Tibial nerve (tissue), 4 donors: ENCODE data around the gene MLXIPL. TPM values are rescaled to one million over a fixed set of nuclear protein-coding genes. Genes with fewer than 3 reads are reported as not detected.
"Not testable (repeated sequence)": the region's sequence is repeated elsewhere in the genome, so short reads cannot be mapped to it uniquely, and the experiment has no call there.

Experiments
- DNase-seq, 2 donors: peaks; one replicate each; pipeline ENCODE4 v3.0.0-alpha.2; 2019; ENCODE audit warnings: low spot score in 2 of 2
- H3K27ac ChIP-seq, 4 donors: fragments of 200-600 bp; sonication (generic) in 3 of 4; one replicate each; pipeline ENCODE4 v1.5.1; 2017 to 2019; ENCODE audit warnings: mild to moderate bottlenecking in 1 of 4
- H3K27me3 ChIP-seq, 2 donors: fragments of 200-600 bp; sonication (generic) in 1 of 2; one replicate each; pipeline versions ENCODE4 v1.5.1 to v1.6.0; 2017 to 2019
- H3K36me3 ChIP-seq, 3 donors: fragments of 200-600 bp; sonication (generic); one replicate each; pipeline ENCODE4 v1.5.1; 2018 to 2019
- H3K4me1 ChIP-seq, 4 donors: fragments of 200-600 bp; sonication (generic) in 3 of 4; one replicate each; pipeline ENCODE4 v1.5.1; 2017 to 2019
- H3K4me3 ChIP-seq, 4 donors: fragments of 200-600 bp; sonication (generic) in 3 of 4; one replicate each; pipeline ENCODE4 v1.5.1; 2017 to 2019; ENCODE audit warnings: mild to moderate bottlenecking in 1 of 4, moderate library complexity in 1 of 4
- H3K9me3 ChIP-seq, 4 donors: fragments of 200-600 bp; sonication (generic) in 3 of 4; one replicate each; pipeline ENCODE4 v1.5.1; 2017 to 2019
- EP300 ChIP-seq, 2 donors: sonication (generic); formaldehyde crosslinking; IDR thresholded peaks; one replicate each; pipeline ENCODE4 v1.6.1; 2017; ENCODE audit warnings: antibody characterized with exemption in 2 of 2, mild to moderate bottlenecking in 1 of 2
- POLR2A ChIP-seq, 2 donors: fragments of 450-650 bp; IDR thresholded peaks; one replicate each; pipeline ENCODE4 v1.6.1; 2017; ENCODE audit warnings: antibody characterized with exemption in 2 of 2, mild to moderate bottlenecking in 2 of 2, moderate library complexity in 2 of 2
- WGBS, 2 donors: methylation state at CpG; one replicate each; pipeline ENCODE4 v1.1.5; 2018; 5-methylcytosine and 5-hydroxymethylcytosine counted together
- total RNA-seq, 4 donors: library from RNA; depleted of rRNA; stranded (reverse); fragments of >200 nt; gene quantifications; one replicate each; pipeline ENCODE4 v1.1.0, GENCODE V29; 2016
- TF ChIP-seq, protein P1 (sequence below), 5 experiments: fragments of 200-600 bp in 3 of 5; fragments of 450-650 bp in 2 of 5; sonication (generic) in 3 of 5; IDR thresholded peaks; one replicate each; pipeline ENCODE4 v1.5.1; 2016 to 2019; ENCODE audit warnings: antibody characterized with exemption in 5 of 5, mild to moderate bottlenecking in 3 of 5, moderate library complexity in 2 of 5

Gene MLXIPL
- total RNA-seq, 4 donors from 2014 or later: 16.2 to 83.5 (median 59.6) TPM

DNA sequence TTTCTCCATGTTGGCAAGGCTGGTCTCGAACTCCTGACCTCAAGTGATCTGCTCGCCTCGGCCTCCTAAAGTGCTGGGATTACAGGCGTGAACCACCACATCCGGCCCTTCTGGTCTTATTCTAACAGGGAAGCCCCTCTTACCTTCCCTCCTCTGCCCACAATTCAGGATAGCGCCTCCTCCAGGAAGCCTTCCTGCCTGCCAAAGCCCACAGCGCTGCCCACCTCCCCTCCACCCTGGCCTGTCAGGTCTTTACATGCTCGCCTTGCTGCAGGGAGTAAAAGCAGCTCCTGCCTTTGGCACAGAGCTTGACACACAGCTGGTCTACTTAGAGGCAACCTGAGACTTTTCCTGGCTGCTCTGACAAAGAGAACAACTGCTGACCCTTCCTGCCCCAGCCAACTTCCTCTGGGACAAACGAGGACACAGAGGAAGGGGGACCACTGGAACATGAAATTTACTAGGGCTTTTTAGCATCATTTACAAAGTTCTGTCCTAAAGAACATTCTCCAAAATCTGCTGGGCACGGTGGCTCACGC lies 13.2 kb downstream of the MLXIPL start:
- Histone ChIP-seq H3K4me3 (no peak overlapping the region), H3K4me1 (peaks cover 0 to 8% (median 0%) of the 10 kb centered on the region in 4 donors), H3K27ac (no peak overlapping the region), H3K36me3 (no peaks in the 10 kb centered on the region), H3K9me3 (no peaks in the 10 kb centered on the region), H3K27me3 (peaks cover 0 to 60% of the 10 kb centered on the region in 2 donors)
- 76 to 78% methylated on average over 11 of the region's 11 CpGs for WGBS, 2 donors
- no peak for DNase-seq
- TF ChIP-seq, protein P1, sequence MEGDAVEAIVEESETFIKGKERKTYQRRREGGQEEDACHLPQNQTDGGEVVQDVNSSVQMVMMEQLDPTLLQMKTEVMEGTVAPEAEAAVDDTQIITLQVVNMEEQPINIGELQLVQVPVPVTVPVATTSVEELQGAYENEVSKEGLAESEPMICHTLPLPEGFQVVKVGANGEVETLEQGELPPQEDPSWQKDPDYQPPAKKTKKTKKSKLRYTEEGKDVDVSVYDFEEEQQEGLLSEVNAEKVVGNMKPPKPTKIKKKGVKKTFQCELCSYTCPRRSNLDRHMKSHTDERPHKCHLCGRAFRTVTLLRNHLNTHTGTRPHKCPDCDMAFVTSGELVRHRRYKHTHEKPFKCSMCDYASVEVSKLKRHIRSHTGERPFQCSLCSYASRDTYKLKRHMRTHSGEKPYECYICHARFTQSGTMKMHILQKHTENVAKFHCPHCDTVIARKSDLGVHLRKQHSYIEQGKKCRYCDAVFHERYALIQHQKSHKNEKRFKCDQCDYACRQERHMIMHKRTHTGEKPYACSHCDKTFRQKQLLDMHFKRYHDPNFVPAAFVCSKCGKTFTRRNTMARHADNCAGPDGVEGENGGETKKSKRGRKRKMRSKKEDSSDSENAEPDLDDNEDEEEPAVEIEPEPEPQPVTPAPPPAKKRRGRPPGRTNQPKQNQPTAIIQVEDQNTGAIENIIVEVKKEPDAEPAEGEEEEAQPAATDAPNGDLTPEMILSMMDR (IDR thresholded peaks at IDR 0.05): no peak
- TF ChIP-seq POLR2A (IDR thresholded peaks at IDR 0.05) (no peak), EP300 (IDR thresholded peaks at IDR 0.05) (no peak)

DNA sequence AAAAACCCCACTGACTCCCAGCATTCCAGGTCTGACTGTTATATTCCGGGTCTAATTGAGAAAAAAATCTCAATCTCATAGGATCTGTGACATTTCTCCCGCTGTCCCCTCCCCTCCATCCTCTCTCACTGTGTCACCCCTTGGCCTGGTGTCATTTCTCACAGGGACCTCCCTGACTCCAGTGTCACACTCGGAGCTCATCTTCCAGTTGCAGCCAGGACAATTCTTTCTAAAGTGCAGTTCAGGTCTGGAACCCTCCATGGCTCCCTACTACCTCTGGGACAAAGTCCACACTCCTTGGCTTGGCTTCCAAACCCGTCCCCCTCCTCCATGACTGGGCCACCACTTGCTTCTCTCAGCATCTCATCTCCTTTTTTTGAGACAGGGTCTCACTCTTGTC lies 14.2 kb downstream of the MLXIPL start:
- 75 to 76% methylated on average over 4 of the region's 4 CpGs for WGBS, 2 donors
- DNase-seq: no peak
- TF ChIP-seq EP300 (IDR thresholded peaks at IDR 0.05): no peak
- TF ChIP-seq POLR2A (IDR thresholded peaks at IDR 0.05): no peak
- TF ChIP-seq, protein P1 (IDR thresholded peaks at IDR 0.05): no peak
- no peaks in the 10 kb centered on the region for H3K9me3 ChIP-seq
- no peak overlapping the region for H3K4me3 ChIP-seq
- H3K27me3 ChIP-seq: peaks cover 0 to 58% of the 10 kb centered on the region in 2 donors
- no peak overlapping the region for H3K27ac ChIP-seq
- peaks cover 0 to 8% (median 0%) of the 10 kb centered on the region in 4 donors for H3K4me1 ChIP-seq
- H3K36me3 ChIP-seq: no peaks in the 10 kb centered on the region

DNA sequence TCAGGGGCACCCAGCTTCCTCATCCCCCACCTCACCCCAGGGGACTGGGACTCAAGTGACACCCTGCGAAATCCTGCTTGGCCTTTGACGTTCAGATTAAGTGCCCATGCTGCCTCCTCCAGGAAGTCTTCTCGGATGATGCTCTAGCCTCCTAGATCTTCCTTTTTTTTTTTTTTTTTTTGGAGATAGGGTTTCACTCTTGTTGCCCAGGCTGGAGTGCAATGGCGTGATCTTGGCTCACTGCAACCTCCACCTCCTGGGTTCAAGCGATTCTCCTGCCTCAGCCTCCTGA lies 16.7 kb downstream of the MLXIPL start:
- 56 to 59% methylated on average over 5 of the region's 5 CpGs for WGBS, 2 donors
- H3K9me3 ChIP-seq, H3K4me3 ChIP-seq, H3K4me1 ChIP-seq, DNase-seq, H3K36me3 ChIP-seq, H3K27ac ChIP-seq: not testable (repeated sequence)
- H3K27me3 ChIP-seq: peaks cover 0 to 38% of the 10 kb centered on the region in 2 donors

DNA sequence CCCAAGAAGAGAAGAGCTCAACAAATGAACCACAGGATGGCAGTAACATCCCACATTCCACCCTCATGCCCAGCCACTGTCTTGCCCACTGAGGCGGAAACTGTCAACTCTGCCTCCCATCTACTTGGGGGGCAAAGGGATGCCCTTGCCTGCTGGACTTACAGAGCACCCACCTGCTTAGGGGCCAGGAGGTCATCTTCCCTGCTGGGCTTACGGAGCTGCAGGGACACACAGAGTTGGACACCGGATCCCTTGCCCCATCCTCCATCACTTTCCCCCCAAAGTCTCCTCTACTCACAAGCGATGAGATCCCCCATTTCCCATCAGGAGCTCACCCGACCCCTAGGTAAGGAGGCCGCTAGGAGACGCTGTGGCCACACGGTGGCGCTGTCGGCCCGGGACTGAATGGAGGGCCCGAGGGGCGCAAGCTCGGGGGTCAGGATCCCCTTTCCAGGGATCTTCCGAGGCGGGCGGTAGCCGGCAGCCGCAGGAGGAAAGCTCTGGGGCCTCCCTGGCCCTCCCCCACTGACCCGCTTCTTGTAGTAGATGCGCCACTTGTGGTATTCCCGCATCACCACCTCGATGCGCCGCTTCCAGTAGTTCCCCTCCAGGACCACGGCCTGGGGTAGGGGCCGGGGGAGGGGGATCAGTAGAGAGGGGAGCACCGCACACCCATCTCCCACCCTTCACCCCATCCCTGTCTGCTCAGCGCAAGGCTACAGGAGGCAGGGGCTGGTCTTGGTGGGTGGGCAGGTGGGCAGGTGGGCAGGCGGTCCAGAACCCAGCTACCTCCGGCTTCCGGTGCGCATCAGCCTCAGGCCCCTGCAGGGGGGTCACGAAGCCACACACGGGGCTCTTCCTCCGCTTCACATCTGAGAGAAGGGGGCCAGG lies 17.3 kb downstream of the MLXIPL start:
- peaks cover 0 to 34% of the 10 kb centered on the region in 2 donors for H3K27me3 ChIP-seq
- no peak overlapping the region for H3K27ac ChIP-seq
- no peaks in the 10 kb centered on the region for H3K36me3 ChIP-seq
- DNase-seq: peak in 1 of 2 donors; percentile 46
- peaks cover 0 to 8% (median 0%) of the 10 kb centered on the region in 4 donors for H3K4me1 ChIP-seq
- no peaks in the 10 kb centered on the region for H3K9me3 ChIP-seq
- H3K4me3 ChIP-seq: peak overlapping the region in 1 of 4 donors; percentile 21
- 9% methylated on average over 15 to 36 of the region's 36 CpGs for WGBS, 2 donors
- TF ChIP-seq POLR2A (IDR thresholded peaks at IDR 0.05) (no peak), EP300 (IDR thresholded peaks at IDR 0.05) (no peak)
- TF ChIP-seq, protein P1 (IDR thresholded peaks at IDR 0.05): peak; percentile 88 to 95 (median 94)

DNA sequence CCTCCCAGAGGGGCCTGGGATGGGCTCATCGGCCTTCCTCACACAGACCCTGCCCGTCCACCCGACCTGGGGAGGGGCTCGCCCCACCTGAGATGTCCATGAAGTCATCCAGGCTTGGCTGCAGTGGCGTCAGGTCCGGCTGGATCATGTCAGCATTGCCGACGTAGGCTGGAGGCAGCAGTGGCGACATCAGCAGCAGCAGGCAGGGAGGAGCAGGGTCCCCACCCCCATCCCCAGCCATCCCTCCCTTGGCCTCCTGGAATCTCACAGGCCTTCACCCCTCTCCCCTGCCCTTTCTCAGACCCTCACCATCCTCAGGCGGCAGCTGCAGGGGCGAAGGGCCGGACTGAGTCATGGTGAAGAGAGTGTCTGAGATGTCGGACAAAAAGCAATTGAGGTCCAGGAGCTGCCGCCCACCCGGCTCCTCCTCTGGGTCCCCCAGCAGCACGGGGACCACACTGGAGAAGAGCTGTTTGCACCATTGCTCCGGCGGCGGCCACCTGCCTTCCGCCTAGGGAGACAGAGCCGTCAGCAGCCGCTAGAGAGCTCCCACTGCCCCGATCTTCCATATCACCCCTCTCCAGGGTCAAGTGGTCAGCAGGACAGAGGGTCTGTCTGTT lies 18.6 kb downstream of the MLXIPL start:
- no peak overlapping the region for H3K4me3 ChIP-seq
- H3K27me3 ChIP-seq: peaks cover 0 to 22% of the 10 kb centered on the region in 2 donors
- TF ChIP-seq POLR2A (IDR thresholded peaks at IDR 0.05): no peak
- TF ChIP-seq EP300 (IDR thresholded peaks at IDR 0.05): no peak
- TF ChIP-seq, protein P1 (IDR thresholded peaks at IDR 0.05): no peak
- H3K4me1 ChIP-seq: peaks cover 0 to 8% (median 0%) of the 10 kb centered on the region in 4 donors
- no peaks in the 10 kb centered on the region for H3K9me3 ChIP-seq
- H3K27ac ChIP-seq: no peak overlapping the region
- H3K36me3 ChIP-seq: no peaks in the 10 kb centered on the region
- WGBS, 2 donors: 63 to 64% methylated on average over 23 of the region's 23 CpGs
- no peak for DNase-seq
